Measurements from ENCODE around the gene KLHL29. TPM values are rescaled to one million over a fixed set of nuclear protein-coding genes. Genes with fewer than 3 reads are reported as not detected.
A peak's percentile ranks its signal among the peaks of the same experiment; 100 is the strongest.

KLHL29 gene
- total RNA-seq, 1 experiment from 2014 or later, result 43.1 TPM

GRCh38 chr2:23436346-23437098 is 51.5 kb downstream of the KLHL29 start:
- no peaks in the 10 kb centered on the region for H3K9me3 Mint-ChIP-seq (ENCODE audit: unreplicated experiment)
- H3K27ac Mint-ChIP-seq (ENCODE audit: low read depth, unreplicated experiment), result no peak overlapping the region
- ChIA-PET POLR2A (interaction anchor here (0.6 to 2.7 kb wide), 5 partner anchors 8 to 41 kb away, joined by 3 to 8 read pairs (median 4); no protein-coding TSS in a partner anchor), CTCF (interaction anchor here (0.7 to 0.9 kb wide), 2 partner anchors 10 to 47 kb away, joined by 3 to 4 read pairs; no protein-coding TSS in a partner anchor)
- peaks cover 17% of the 10 kb centered on the region for H3K36me3 Mint-ChIP-seq (ENCODE audit: insufficient read depth, unreplicated experiment)
- no peak overlapping the region for H3K4me3 Mint-ChIP-seq (ENCODE audit: unreplicated experiment)
- no TSS peak for BruUV-seq (replicated peaks)
- H3K27me3 Mint-ChIP-seq (ENCODE audit: insufficient read depth, unreplicated experiment), result no peaks in the 10 kb centered on the region
- peak; percentile 25 for DNase-seq (ENCODE audit: unreplicated experiment)
- peaks cover 22% of the 10 kb centered on the region for H3K4me1 Mint-ChIP-seq (ENCODE audit: insufficient read depth, unreplicated experiment)
- intact Hi-C loops (cut with micrococcal nuclease), result no loop called here
- no peak for TF ChIP-seq CTCF (IDR thresholded peaks at IDR 0.05; ENCODE audit: unreplicated experiment)

DNA sequence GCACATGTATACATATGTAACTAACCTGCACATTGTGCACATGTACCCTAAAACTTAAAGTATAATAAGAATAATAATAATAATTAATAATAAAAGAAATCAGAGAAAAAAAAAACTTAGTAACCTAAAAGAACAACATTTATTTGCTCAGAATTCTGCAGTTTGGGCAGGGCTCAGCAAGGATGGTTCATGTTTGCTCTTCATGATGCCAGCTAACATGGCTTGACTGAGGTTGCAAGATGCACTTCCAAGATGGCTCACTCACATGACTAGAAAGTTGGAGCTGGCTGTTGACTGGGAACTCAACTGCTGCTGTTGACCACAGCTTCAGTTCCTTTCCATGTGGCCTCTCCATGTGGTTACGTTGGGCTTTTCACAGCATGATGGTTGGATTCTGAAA is 56.4 kb downstream of the KLHL29 start:
- Mint-ChIP-seq H3K27me3 (ENCODE audit: insufficient read depth, unreplicated experiment) (no peaks in the 10 kb centered on the region), H3K27ac (ENCODE audit: low read depth, unreplicated experiment) (no peak overlapping the region)
- intact Hi-C loops (cut with micrococcal nuclease), result no loop called here

GRCh38 chr2:23445450-23445868 is 60.5 kb downstream of the KLHL29 start:
- no peaks in the 10 kb centered on the region for H3K27me3 Mint-ChIP-seq (ENCODE audit: insufficient read depth, unreplicated experiment)
- intact Hi-C loops (cut with micrococcal nuclease), result loop anchor here (1.0 kb wide), 1 partner anchor 33 kb away; no protein-coding TSS in a partner anchor
- no peaks in the 10 kb centered on the region for H3K9me3 Mint-ChIP-seq (ENCODE audit: unreplicated experiment)
- H3K4me3 Mint-ChIP-seq (ENCODE audit: unreplicated experiment), result no peak overlapping the region
- POLR2A ChIA-PET, result no interaction called here
- peak; percentile 89 for DNase-seq (ENCODE audit: unreplicated experiment)
- H3K4me1 Mint-ChIP-seq (ENCODE audit: insufficient read depth, unreplicated experiment), result peaks cover 14% of the 10 kb centered on the region
- H3K36me3 Mint-ChIP-seq (ENCODE audit: insufficient read depth, unreplicated experiment), result peaks cover 7% of the 10 kb centered on the region
- no TSS peak for BruUV-seq (replicated peaks)
- no peak for TF ChIP-seq CTCF (IDR thresholded peaks at IDR 0.05; ENCODE audit: unreplicated experiment)
- H3K27ac Mint-ChIP-seq (ENCODE audit: low read depth, unreplicated experiment), result no peak overlapping the region
- CTCF ChIA-PET, result no interaction called here

More for the DNA sequence above, 56.4 kb downstream of the KLHL29 start:
- H3K4me3 Mint-ChIP-seq (ENCODE audit: unreplicated experiment), result no peak overlapping the region
- peaks cover 14% of the 10 kb centered on the region for H3K4me1 Mint-ChIP-seq (ENCODE audit: insufficient read depth, unreplicated experiment)
- no peak for TF ChIP-seq CTCF (IDR thresholded peaks at IDR 0.05; ENCODE audit: unreplicated experiment)
- no peaks in the 10 kb centered on the region for H3K9me3 Mint-ChIP-seq (ENCODE audit: unreplicated experiment)
- ChIA-PET POLR2A (no interaction called here), CTCF (no interaction called here)
- peaks cover 11% of the 10 kb centered on the region for H3K36me3 Mint-ChIP-seq (ENCODE audit: insufficient read depth, unreplicated experiment)
- no peak for DNase-seq (ENCODE audit: unreplicated experiment)
- BruUV-seq (replicated peaks), result no TSS peak

DNA sequence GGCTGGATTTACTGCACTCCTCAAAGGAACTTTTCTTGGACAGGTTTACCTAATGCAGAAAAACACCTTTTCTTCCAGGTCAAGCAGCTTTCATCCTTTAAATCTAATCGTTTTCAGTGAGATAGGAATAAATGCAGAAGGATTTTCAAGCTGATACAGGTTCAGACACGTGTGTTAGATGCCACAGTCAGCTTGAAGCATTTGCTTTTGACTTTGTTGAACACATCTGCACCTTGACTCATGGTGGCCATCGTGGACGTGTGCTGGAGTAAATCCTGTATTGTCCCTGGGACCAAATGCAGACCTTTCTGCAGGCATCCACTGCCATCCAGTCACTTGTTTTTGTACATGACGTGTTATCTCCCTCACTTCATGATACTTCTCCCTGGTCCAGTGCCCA is 61.9 kb downstream of the KLHL29 start:
- TF ChIP-seq CTCF (IDR thresholded peaks at IDR 0.05; ENCODE audit: unreplicated experiment), result no peak
- no peak for DNase-seq (ENCODE audit: unreplicated experiment)
- ChIA-PET POLR2A (interaction anchor here (0.6 to 1.1 kb wide), 3 partner anchors 20 to 509 kb away, joined by 3 read pairs; partner anchors contain the start of gene KLHL29), CTCF (interaction anchor here (0.5 to 1.4 kb wide), 3 partner anchors 11 to 14 kb away, joined by 3 to 4 read pairs (median 3); no protein-coding TSS in a partner anchor)
- intact Hi-C loops (cut with micrococcal nuclease), result no loop called here
- Mint-ChIP-seq H3K4me3 (ENCODE audit: unreplicated experiment) (no peak overlapping the region), H3K36me3 (ENCODE audit: insufficient read depth, unreplicated experiment) (peaks cover 10% of the 10 kb centered on the region), H3K9me3 (ENCODE audit: unreplicated experiment) (no peaks in the 10 kb centered on the region), H3K27me3 (ENCODE audit: insufficient read depth, unreplicated experiment) (no peaks in the 10 kb centered on the region), H3K27ac (ENCODE audit: low read depth, unreplicated experiment) (no peak overlapping the region), H3K4me1 (ENCODE audit: insufficient read depth, unreplicated experiment) (peaks cover 14% of the 10 kb centered on the region)
- BruUV-seq (replicated peaks), result no TSS peak
